Keratinocyte (primary cell): ENCODE results near the gene JPT1. TPM values are rescaled to one million over a fixed set of nuclear protein-coding genes. Genes with fewer than 3 reads are reported as not detected.

ENCODE experiments used
- DNase-seq: peaks from one replicate; pipeline ENCODE4 v3.0.0-alpha.2; 2011; ENCODE audit warnings: low read depth, missing footprints, low spot score
- FAIRE-seq: peaks from 2 replicates; lab custom pipeline; 2011; peaks lifted over from hg19 to GRCh38; lab: Jason Lieb, UNC
- H2AFZ ChIP-seq: 2 replicates; pipeline ENCODE4 v1.6.0; 2012; ENCODE audit warnings: low read length, control low read depth, inconsistent platforms; ENCODE audit not compliant: control insufficient read depth
- H3K27ac ChIP-seq: 2 replicates; pipeline ENCODE4 v1.5.1; 2011; ENCODE audit warnings: low read length; ENCODE audit not compliant: control insufficient read depth, insufficient read depth
- H3K27me3 ChIP-seq: 3 replicates; pipeline ENCODE4 v1.6.0; 2011; ENCODE audit warnings: low read length; ENCODE audit not compliant: control insufficient read depth, insufficient read depth; ENCODE audit errors: extremely low read depth
- H3K36me3 ChIP-seq, 2 experiments: 2 replicates in 1 of 2; 3 replicates in 1 of 2; pipeline ENCODE4 v1.5.1; 2011; ENCODE audit warnings: low read length in 2 of 2, mild to moderate bottlenecking in 1 of 2; ENCODE audit not compliant: control insufficient read depth in 2 of 2, insufficient read depth in 2 of 2; ENCODE audit errors: extremely low read depth in 1 of 2
- H3K4me1 ChIP-seq: 3 replicates; pipeline ENCODE4 v1.5.1; 2011; ENCODE audit warnings: low read length; ENCODE audit not compliant: control insufficient read depth, insufficient read depth; ENCODE audit errors: extremely low read depth
- H3K4me2 ChIP-seq: 3 replicates; pipeline ENCODE4 v1.6.0; 2011; ENCODE audit warnings: low read depth, low read length; ENCODE audit not compliant: control insufficient read depth, insufficient read depth; ENCODE audit errors: extremely low read depth
- H3K4me3 ChIP-seq, 3 experiments: fragments of 200-600 bp in 1 of 3; sonication (generic) in 1 of 3; 2 replicates in 2 of 3; 3 replicates in 1 of 3; pipeline ENCODE4 v1.5.1; 2011 to 2016; ENCODE audit warnings: low read length in 3 of 3, mild to moderate bottlenecking in 3 of 3, control low read depth in 2 of 3, inconsistent platforms in 1 of 3, low read depth in 1 of 3, mixed read lengths in 1 of 3, mixed run types in 1 of 3, moderate library complexity in 1 of 3; ENCODE audit not compliant: control insufficient read depth in 2 of 3, insufficient read depth in 2 of 3; ENCODE audit errors: extremely low read depth in 1 of 3
- H3K79me2 ChIP-seq: 2 replicates; pipeline ENCODE4 v1.6.0; 2012; ENCODE audit warnings: low read length; ENCODE audit not compliant: control insufficient read depth, insufficient read depth
- H3K9ac ChIP-seq: 3 replicates; pipeline ENCODE4 v1.6.0; 2011; ENCODE audit warnings: low read length; ENCODE audit not compliant: control insufficient read depth, insufficient read depth; ENCODE audit errors: extremely low read depth
- H3K9me1 ChIP-seq: 3 replicates; pipeline ENCODE4 v1.6.0; 2011; ENCODE audit warnings: low read length; ENCODE audit not compliant: control insufficient read depth, insufficient read depth; ENCODE audit errors: extremely low read depth
- H3K9me3 ChIP-seq: 2 replicates; pipeline ENCODE4 v1.5.1; 2012; ENCODE audit warnings: low read depth, low read length; ENCODE audit not compliant: control insufficient read depth
- H4K20me1 ChIP-seq: 3 replicates; pipeline ENCODE4 v1.6.0; 2011; ENCODE audit warnings: low read length; ENCODE audit not compliant: control insufficient read depth, insufficient read depth; ENCODE audit errors: extremely low read depth
- CTCF ChIP-seq, 3 experiments: IDR thresholded peaks in 1 of 3; conservative IDR thresholded peaks in 1 of 3; optimal IDR thresholded peaks in 1 of 3; 2 replicates in 2 of 3; 3 replicates in 1 of 3; pipeline versions ENCODE3 to v1.5.1; 2011; ENCODE audit warnings: low read length in 3 of 3, mild to moderate bottlenecking in 3 of 3, moderate library complexity in 2 of 3, control low read depth in 1 of 3, inconsistent platforms in 1 of 3; ENCODE audit not compliant: insufficient read depth in 2 of 3; ENCODE audit errors: extremely low read depth in 1 of 3
- EZH2 ChIP-seq: IDR thresholded peaks from one replicate; pipeline ENCODE4 v1.6.1; 2012; ENCODE audit warnings: inconsistent platforms, mild to moderate bottlenecking, low read length, moderate library complexity
- dilution Hi-C: fragments of 300-500 bp; cut with MboI; formaldehyde crosslinking; loops from one replicate; pipeline ENCODE4 v1.7.0; 2020; ENCODE audit warnings: low sequenced_read_pairs; ENCODE audit not compliant: extremely low pct_ligation_motif_present
- polyA plus RNA-seq, 5 experiments: library from polyadenylated mRNA; depleted of rRNA in 3 of 5; stranded (reverse) in 3 of 5; stranded (forward) in 1 of 5; unstranded in 1 of 5; fragments of >200 nt; gene quantifications; 1 replicate in 1 of 5; 2 replicates in 3 of 5; 3 replicates in 1 of 5; pipeline versions ENCODE4 v1.2.1 to v1.2.3, GENCODE V29; 2011 to 2012; ENCODE audit warnings: missing spikeins in 2 of 5, low read depth in 1 of 5, low replicate concordance in 1 of 5

JPT1 gene
- polyA plus RNA-seq, 1 donor (not counting 4 experiments of a cell fraction or from before 2014, with no cell fraction given), result 142 TPM

DNA sequence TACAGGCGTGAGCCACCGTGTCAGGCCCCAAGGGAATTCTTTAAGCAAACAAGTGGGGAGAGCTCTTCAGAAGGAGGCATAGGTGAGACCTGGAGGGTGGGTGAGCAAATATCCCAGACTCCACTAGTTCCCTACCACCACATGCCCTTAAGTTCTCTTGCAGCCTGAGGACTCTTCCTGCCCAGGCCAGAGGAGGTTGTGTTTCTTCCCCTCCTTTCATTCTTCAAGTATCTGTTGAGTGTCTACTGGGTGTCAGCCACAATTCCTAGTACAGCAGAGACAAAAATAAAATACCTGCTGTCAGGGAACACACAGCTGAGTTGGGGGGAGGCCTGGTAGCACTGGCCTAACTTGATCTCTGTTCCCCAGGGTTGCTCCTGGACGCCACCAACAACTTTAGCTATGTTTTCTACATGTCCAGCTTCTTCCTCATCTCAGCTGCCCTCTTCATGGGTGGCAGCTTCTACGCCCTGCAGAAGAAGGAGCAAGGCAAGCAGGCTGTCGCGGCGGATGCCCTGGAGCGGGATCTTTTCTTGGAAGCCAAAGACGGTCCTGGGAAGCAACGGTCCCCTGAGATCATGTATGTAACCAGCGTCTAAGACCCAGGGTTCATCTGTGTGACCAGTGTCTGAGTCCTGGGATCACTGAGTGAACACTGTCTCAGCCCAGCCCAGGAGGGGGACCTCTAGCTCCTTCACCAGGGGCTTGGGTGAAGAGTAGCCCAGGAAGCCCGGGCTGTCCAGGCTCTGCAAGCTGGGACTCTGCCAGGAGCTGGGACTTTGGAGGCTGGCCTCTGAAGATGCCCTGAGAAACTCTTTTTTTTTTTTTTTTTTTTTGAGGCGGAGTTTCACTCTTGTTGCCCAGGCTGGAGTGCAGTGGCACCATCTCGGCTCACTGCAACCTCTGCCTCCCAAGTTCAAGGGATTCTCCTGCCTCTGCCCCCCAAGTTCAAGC is 50.4 kb downstream of the JPT1 start:
- FAIRE-seq, result no peak
- Histone ChIP-seq H4K20me1 (no peaks in the 10 kb centered on the region), H3K9me3 (no peaks in the 10 kb centered on the region)

GRCh38 chr17:75102385-75102821 is 51.9 kb downstream of the JPT1 start:
- Histone ChIP-seq H4K20me1 (no peaks in the 10 kb centered on the region), H3K27ac (no peak overlapping the region), H3K9me3 (no peaks in the 10 kb centered on the region), H3K79me2 (no peaks in the 10 kb centered on the region), H3K4me2 (no peak overlapping the region), H3K4me3 (no peak overlapping the region), H3K36me3 (peaks cover 2 to 6% of the 10 kb centered on the region in 2 experiments), H3K9me1 (no peaks in the 10 kb centered on the region), H3K9ac (no peak overlapping the region), H3K4me1 (no peaks in the 10 kb centered on the region), H2AFZ (no peak overlapping the region), H3K27me3 (no peaks in the 10 kb centered on the region)
- dilution Hi-C loops, result no loop called here
- FAIRE-seq, result no peak
- no peak for DNase-seq
- TF ChIP-seq CTCF (optimal IDR thresholded peaks at IDR 0.05 in 1 of 3, IDR thresholded peaks at IDR 0.05 in 1 of 3, conservative IDR thresholded peaks at IDR 0.05 in 1 of 3; ENCODE audit: extremely low read depth in 1 of 3, insufficient read depth in 2 of 3, low read length in 3 of 3), result no peak
- TF ChIP-seq EZH2, result no peak

More for the DNA sequence above, 50.4 kb downstream of the JPT1 start:
- no peaks in the 10 kb centered on the region for H3K27me3 ChIP-seq
- no peak overlapping the region for H3K9ac ChIP-seq
- dilution Hi-C loops, result no loop called here
- H2AFZ ChIP-seq, result no peak overlapping the region
- no peaks in the 10 kb centered on the region for H3K79me2 ChIP-seq
- H3K4me1 ChIP-seq, result no peaks in the 10 kb centered on the region
- H3K4me3 ChIP-seq, result no peak overlapping the region
- H3K27ac ChIP-seq, result no peak overlapping the region
- no peak overlapping the region for H3K4me2 ChIP-seq
- DNase-seq, result no peak
- H3K36me3 ChIP-seq, result peaks cover 2 to 6% of the 10 kb centered on the region in 2 experiments
- no peaks in the 10 kb centered on the region for H3K9me1 ChIP-seq
- no peak for TF ChIP-seq CTCF (optimal IDR thresholded peaks at IDR 0.05 in 1 of 3, IDR thresholded peaks at IDR 0.05 in 1 of 3, conservative IDR thresholded peaks at IDR 0.05 in 1 of 3; ENCODE audit: extremely low read depth in 1 of 3, insufficient read depth in 2 of 3, low read length in 3 of 3)
- TF ChIP-seq EZH2, result no peak
